ENCODE measurements around the gene SCAF4.

SCAF4 gene

GRCh38 chr21:31629972-31630711, 101.8 kb downstream of the SCAF4 start:
- peak in 1 of 3 experiments; percentile 32 for DNase-seq

- no peak for DNase-seq
These were observed 106.9 kb downstream of the SCAF4 start for GRCh38 chr21:31624961-31625491.

- DNase-seq: no peak
These were observed 107.7 kb downstream of the SCAF4 start for GRCh38 chr21:31624181-31624580.

GRCh38 chr21:31623664-31624063, 108.3 kb downstream of the SCAF4 start:
- no peak for DNase-seq

- no peak for DNase-seq
These were observed 109.5 kb downstream of the SCAF4 start for GRCh38 chr21:31622397-31622796.
